IMR-90 (cell line): ENCODE data around the gene PARVB.

ENCODE experiments used
- BHLHE40 ChIP-seq: fragments of 150-350 bp; IDR thresholded peaks from 2 replicates; pipeline ENCODE4 v1.6.1; 2016; ENCODE audit warnings: mild to moderate bottlenecking, low read depth, low read length
- CHD1 ChIP-seq: IDR thresholded peaks from 2 replicates; pipeline ENCODE4 v1.6.1; 2012; ENCODE audit warnings: low read depth, low read length, improper control_type of control experiment
- MAZ ChIP-seq: IDR thresholded peaks from 2 replicates; pipeline ENCODE4 v1.6.1; 2012; ENCODE audit warnings: low read depth, mild to moderate bottlenecking, low read length, improper control_type of control experiment, moderate library complexity, borderline replicate concordance
- MXI1 ChIP-seq: IDR thresholded peaks from 2 replicates; pipeline ENCODE4 v1.6.1; 2012; ENCODE audit warnings: low read depth, mild to moderate bottlenecking, low read length, moderate library complexity, borderline replicate concordance
- TF ChIP-seq, protein P1 (sequence below): conservative IDR thresholded peaks from 2 replicates; pipeline ENCODE4 v1.5.1; 2012; ENCODE audit warnings: mild to moderate bottlenecking, low read depth, low read length, improper control_type of control experiment
- TF ChIP-seq, protein P2 (sequence below): fragments of 150-350 bp; IDR thresholded peaks from 2 replicates; pipeline ENCODE4 v1.6.1; 2017; ENCODE audit warnings: mild to moderate bottlenecking, antibody characterized with exemption, low read length, low read depth
- TF ChIP-seq, protein P3 (sequence below): fragments of 150-350 bp; IDR thresholded peaks from 2 replicates; pipeline ENCODE4 v1.6.1; 2016; ENCODE audit warnings: low read depth, mild to moderate bottlenecking, low read length, moderate library complexity, borderline replicate concordance

DNA sequence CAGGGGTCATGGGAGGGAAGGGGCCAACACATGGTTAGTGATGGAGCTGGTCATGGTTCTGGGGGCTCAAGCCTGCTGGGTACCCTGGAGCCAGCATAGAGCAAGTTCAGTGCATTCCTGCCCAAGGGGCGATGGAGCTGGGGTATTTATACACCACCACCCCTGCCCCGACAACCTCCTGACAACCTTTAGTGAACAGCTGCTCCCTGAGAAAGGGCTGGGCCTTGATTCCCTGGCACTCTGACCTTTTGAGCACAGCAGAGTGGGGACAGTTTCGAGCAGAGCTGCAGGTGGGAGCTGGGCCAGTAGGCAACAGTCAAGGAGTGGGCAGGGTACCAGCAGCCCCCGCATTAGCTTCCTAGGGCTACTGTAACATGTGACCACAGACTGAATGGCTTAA, 162.6 kb downstream of the PARVB start:
- TF ChIP-seq, protein P1, sequence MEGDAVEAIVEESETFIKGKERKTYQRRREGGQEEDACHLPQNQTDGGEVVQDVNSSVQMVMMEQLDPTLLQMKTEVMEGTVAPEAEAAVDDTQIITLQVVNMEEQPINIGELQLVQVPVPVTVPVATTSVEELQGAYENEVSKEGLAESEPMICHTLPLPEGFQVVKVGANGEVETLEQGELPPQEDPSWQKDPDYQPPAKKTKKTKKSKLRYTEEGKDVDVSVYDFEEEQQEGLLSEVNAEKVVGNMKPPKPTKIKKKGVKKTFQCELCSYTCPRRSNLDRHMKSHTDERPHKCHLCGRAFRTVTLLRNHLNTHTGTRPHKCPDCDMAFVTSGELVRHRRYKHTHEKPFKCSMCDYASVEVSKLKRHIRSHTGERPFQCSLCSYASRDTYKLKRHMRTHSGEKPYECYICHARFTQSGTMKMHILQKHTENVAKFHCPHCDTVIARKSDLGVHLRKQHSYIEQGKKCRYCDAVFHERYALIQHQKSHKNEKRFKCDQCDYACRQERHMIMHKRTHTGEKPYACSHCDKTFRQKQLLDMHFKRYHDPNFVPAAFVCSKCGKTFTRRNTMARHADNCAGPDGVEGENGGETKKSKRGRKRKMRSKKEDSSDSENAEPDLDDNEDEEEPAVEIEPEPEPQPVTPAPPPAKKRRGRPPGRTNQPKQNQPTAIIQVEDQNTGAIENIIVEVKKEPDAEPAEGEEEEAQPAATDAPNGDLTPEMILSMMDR: no peak
- no peak for TF ChIP-seq CHD1
- TF ChIP-seq BHLHE40: no peak
- TF ChIP-seq, protein P2, sequence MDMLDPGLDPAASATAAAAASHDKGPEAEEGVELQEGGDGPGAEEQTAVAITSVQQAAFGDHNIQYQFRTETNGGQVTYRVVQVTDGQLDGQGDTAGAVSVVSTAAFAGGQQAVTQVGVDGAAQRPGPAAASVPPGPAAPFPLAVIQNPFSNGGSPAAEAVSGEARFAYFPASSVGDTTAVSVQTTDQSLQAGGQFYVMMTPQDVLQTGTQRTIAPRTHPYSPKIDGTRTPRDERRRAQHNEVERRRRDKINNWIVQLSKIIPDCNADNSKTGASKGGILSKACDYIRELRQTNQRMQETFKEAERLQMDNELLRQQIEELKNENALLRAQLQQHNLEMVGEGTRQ: no peak
- no peak for TF ChIP-seq MXI1
- no peak for TF ChIP-seq MAZ
- TF ChIP-seq, protein P3, sequence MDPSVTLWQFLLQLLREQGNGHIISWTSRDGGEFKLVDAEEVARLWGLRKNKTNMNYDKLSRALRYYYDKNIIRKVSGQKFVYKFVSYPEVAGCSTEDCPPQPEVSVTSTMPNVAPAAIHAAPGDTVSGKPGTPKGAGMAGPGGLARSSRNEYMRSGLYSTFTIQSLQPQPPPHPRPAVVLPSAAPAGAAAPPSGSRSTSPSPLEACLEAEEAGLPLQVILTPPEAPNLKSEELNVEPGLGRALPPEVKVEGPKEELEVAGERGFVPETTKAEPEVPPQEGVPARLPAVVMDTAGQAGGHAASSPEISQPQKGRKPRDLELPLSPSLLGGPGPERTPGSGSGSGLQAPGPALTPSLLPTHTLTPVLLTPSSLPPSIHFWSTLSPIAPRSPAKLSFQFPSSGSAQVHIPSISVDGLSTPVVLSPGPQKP: no peak
